B cell (primary cell): ENCODE measurements around the gene SUCLG1. TPM values are rescaled to one million over a fixed set of nuclear protein-coding genes. Genes with fewer than 3 reads are reported as not detected.
A peak's percentile ranks its signal among the peaks of the same experiment; 100 is the strongest.

Source experiments
- ATAC-seq: fragments of 200-7000 bp; cut with Tn5 transposase; one replicate; pipeline ENCODE4 v1.10.0; 2021; ENCODE audit warnings: low read depth, mild to moderate bottlenecking, moderate number of reproducible peaks, moderate library complexity
- CTCF ChIA-PET: fragments of 350-600 bp; sonication (Branson Sonifier 250); formaldehyde crosslinking; loops from one replicate; lab custom pipeline; 2021; ENCODE audit warnings: antibody characterized with exemption, inconsistent platforms; lab: Charles Lee
- POLR2A ChIA-PET: fragments of 350-600 bp; sonication (Branson Sonifier 250); formaldehyde crosslinking; loops from one replicate; lab custom pipeline; 2021; ENCODE audit warnings: antibody characterized with exemption; lab: Charles Lee
- DNase-seq: peaks from one replicate; pipeline ENCODE4 v3.0.0; 2013
- H2AFZ ChIP-seq: 2 replicates; pipeline ENCODE4 v1.6.1; 2012; ENCODE audit warnings: mild to moderate bottlenecking, low read depth, low read length; ENCODE audit not compliant: insufficient read depth, poor library complexity, severe bottlenecking
- H3K27ac ChIP-seq, 2 donors: 1 replicate in 1 of 2; 2 replicates in 1 of 2; pipeline ENCODE4 v1.5.1; 2012 to 2013; ENCODE audit warnings: low read length in 2 of 2, mild to moderate bottlenecking in 2 of 2, moderate library complexity in 1 of 2
- H3K27me3 ChIP-seq, 4 experiments: fragments of 200-600 bp in 1 of 4; sonication (generic) in 1 of 4; replicated peaks in 1 of 4; 1 replicate in 2 of 4; 2 replicates in 2 of 4; pipeline versions ENCODE4 v1.6.1 to v1.7.0; 2013 to 2016; ENCODE audit warnings: low read length in 3 of 4, mild to moderate bottlenecking in 2 of 4, mixed read lengths in 1 of 4, moderate library complexity in 1 of 4; ENCODE audit not compliant: insufficient read depth in 4 of 4, control insufficient read depth in 3 of 4; ENCODE audit errors: control extremely low read depth in 1 of 4
- H3K36me3 ChIP-seq, 2 experiments: replicated peaks in 1 of 2; 1 replicate in 1 of 2; 2 replicates in 1 of 2; pipeline versions ENCODE4 v1.6.1 to v1.7.1; 2013; ENCODE audit warnings: low read length in 1 of 2; ENCODE audit not compliant: insufficient read depth in 2 of 2, control insufficient read depth in 1 of 2; ENCODE audit errors: control extremely low read depth in 1 of 2, extremely low read depth in 1 of 2
- H3K4me1 ChIP-seq, 2 donors: fragments of 200-600 bp in 1 of 2; sonication (generic) in 1 of 2; 1 replicate in 1 of 2; 2 replicates in 1 of 2; pipeline versions ENCODE4 v1.5.1 to v1.6.1; 2013 to 2017; ENCODE audit warnings: low read length in 2 of 2; ENCODE audit not compliant: control insufficient read depth in 2 of 2, insufficient read depth in 2 of 2
- H3K4me2 ChIP-seq: replicated peaks from 2 replicates; pipeline ENCODE3; 2012; ENCODE audit warnings: mild to moderate bottlenecking, low read depth, low read length; ENCODE audit not compliant: poor library complexity, severe bottlenecking
- H3K4me3 ChIP-seq, 5 experiments: fragments of 200-600 bp in 1 of 5; sonication (generic) in 1 of 5; 1 replicate in 3 of 5; 2 replicates in 2 of 5; pipeline versions ENCODE4 v1.5.1 to v1.7.0; 2011 to 2016; ENCODE audit warnings: low read length in 4 of 5, mild to moderate bottlenecking in 4 of 5, low read depth in 2 of 5, control low read depth in 1 of 5, moderate library complexity in 1 of 5; ENCODE audit not compliant: insufficient read depth in 1 of 5; ENCODE audit errors: control extremely low read depth in 1 of 5, extremely low read depth in 1 of 5
- H3K79me2 ChIP-seq: fragments of 200-600 bp; sonication (generic); one replicate; pipeline ENCODE4 v1.6.0; 2016; ENCODE audit warnings: low read length; ENCODE audit not compliant: control insufficient read depth, insufficient read depth
- H3K9ac ChIP-seq: fragments of 200-600 bp; sonication (generic); 2 replicates; pipeline ENCODE4 v1.6.1; 2017; ENCODE audit warnings: mild to moderate bottlenecking, low read length, moderate library complexity
- H3K9me3 ChIP-seq, 3 donors: one replicate each; pipeline versions ENCODE4 v1.6.1 to v1.7.1; 2013; ENCODE audit warnings: low read length in 2 of 3; ENCODE audit not compliant: control insufficient read depth in 2 of 3, insufficient read depth in 1 of 3; ENCODE audit errors: control extremely low read depth in 1 of 3
- H4K20me1 ChIP-seq: 2 replicates; pipeline ENCODE4 v1.6.0; 2012; ENCODE audit warnings: mild to moderate bottlenecking, low read length; ENCODE audit not compliant: insufficient read depth, control insufficient read depth, poor library complexity, severe bottlenecking
- H3K27ac Mint-ChIP-seq: one replicate; pipeline ENCODE4 v1.8.0; 2021; ENCODE audit warnings: mixed read lengths
- H3K27me3 Mint-ChIP-seq: one replicate; pipeline ENCODE4 v1.8.0; 2021; ENCODE audit warnings: mixed read lengths
- H3K4me1 Mint-ChIP-seq: one replicate; pipeline ENCODE4 v1.8.0; 2021; ENCODE audit warnings: mixed read lengths
- H3K4me3 Mint-ChIP-seq: one replicate; pipeline ENCODE4 v1.8.0; 2021; ENCODE audit warnings: mixed read lengths
- H3K9me3 Mint-ChIP-seq: one replicate; pipeline ENCODE4 v1.8.0; 2022; ENCODE audit warnings: mixed read lengths; ENCODE audit not compliant: insufficient read depth
- EZH2 ChIP-seq: IDR thresholded peaks from 2 replicates; pipeline ENCODE4 v1.6.1; 2012; ENCODE audit warnings: borderline replicate concordance, low read depth, mild to moderate bottlenecking, moderate library complexity, low read length; ENCODE audit not compliant: insufficient read depth, poor library complexity, severe bottlenecking
- WGBS: methylation state at CpG from one replicate; pipeline ENCODE4 v1.1.5; 2013; ENCODE audit warnings: missing lambda C conversion rate; ENCODE audit not compliant: insufficient coverage; 5-methylcytosine and 5-hydroxymethylcytosine counted together
- intact Hi-C: fragments of 100-400 bp; cut with micrococcal nuclease; formaldehyde crosslinking; loops from one replicate; pipeline ENCODE4 v1.10.0; 2022
- polyA plus RNA-seq: library from polyadenylated mRNA; depleted of rRNA; stranded (reverse); fragments of >200 nt; gene quantifications from 2 replicates; pipeline ENCODE4 v1.2.3, GENCODE V29; 2012
- total RNA-seq, 2 donors: library from RNA; stranded (reverse); fragments of 120-200 nt in 1 of 2; gene quantifications; 1 replicate in 1 of 2; 2 replicates in 1 of 2; pipeline versions ENCODE4 v1.2.3 to v1.2.4, GENCODE V29; 2013 to 2022
- TF ChIP-seq, protein P1 (sequence below): fragments of 200-600 bp; IDR thresholded peaks from one replicate; pipeline ENCODE4 v1.8.0; 2022; ENCODE audit warnings: antibody characterized with exemption, mild to moderate bottlenecking

SUCLG1 gene
- total and polyA plus RNA-seq, 2 donors (not counting 1 experiment from before 2014, with no cell fraction given): 16.1 to 31.8 TPM

- Histone ChIP-seq H3K79me2 (peaks cover 43% of the 10 kb centered on the region), H3K4me1 (peaks cover 20 to 23% of the 10 kb centered on the region in 2 donors), H3K27me3 (no peaks in the 10 kb centered on the region), H3K9ac (no peak overlapping the region), H3K4me3 (no peak overlapping the region), H3K27ac (no peak overlapping the region), H3K9me3 (no peaks in the 10 kb centered on the region), H2AFZ (no peak overlapping the region), H4K20me1 (peaks cover 5% of the 10 kb centered on the region), H3K36me3 (no peaks in the 10 kb centered on the region), H3K4me2 (no peak overlapping the region)
- H3K27me3 Mint-ChIP-seq: no peaks in the 10 kb centered on the region
- peaks cover 34% of the 10 kb centered on the region for H3K4me1 Mint-ChIP-seq
- H3K9me3 Mint-ChIP-seq: no peaks in the 10 kb centered on the region
- intact Hi-C loops: no loop called here
- H3K27ac Mint-ChIP-seq: no peak overlapping the region
- ATAC-seq (no peak), DNase-seq (no peak)
- TF ChIP-seq, protein P1, sequence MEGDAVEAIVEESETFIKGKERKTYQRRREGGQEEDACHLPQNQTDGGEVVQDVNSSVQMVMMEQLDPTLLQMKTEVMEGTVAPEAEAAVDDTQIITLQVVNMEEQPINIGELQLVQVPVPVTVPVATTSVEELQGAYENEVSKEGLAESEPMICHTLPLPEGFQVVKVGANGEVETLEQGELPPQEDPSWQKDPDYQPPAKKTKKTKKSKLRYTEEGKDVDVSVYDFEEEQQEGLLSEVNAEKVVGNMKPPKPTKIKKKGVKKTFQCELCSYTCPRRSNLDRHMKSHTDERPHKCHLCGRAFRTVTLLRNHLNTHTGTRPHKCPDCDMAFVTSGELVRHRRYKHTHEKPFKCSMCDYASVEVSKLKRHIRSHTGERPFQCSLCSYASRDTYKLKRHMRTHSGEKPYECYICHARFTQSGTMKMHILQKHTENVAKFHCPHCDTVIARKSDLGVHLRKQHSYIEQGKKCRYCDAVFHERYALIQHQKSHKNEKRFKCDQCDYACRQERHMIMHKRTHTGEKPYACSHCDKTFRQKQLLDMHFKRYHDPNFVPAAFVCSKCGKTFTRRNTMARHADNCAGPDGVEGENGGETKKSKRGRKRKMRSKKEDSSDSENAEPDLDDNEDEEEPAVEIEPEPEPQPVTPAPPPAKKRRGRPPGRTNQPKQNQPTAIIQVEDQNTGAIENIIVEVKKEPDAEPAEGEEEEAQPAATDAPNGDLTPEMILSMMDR: no peak
- TF ChIP-seq EZH2: no peak
- WGBS: no CpG with 5 or more reads among the region's 2 CpGs
- ChIA-PET POLR2A (no interaction called here), CTCF (no interaction called here)
- no peak overlapping the region for H3K4me3 Mint-ChIP-seq
These were observed 1.6 kb upstream of the SUCLG1 start for GRCh38 chr2:84460670-84461069.

DNA sequence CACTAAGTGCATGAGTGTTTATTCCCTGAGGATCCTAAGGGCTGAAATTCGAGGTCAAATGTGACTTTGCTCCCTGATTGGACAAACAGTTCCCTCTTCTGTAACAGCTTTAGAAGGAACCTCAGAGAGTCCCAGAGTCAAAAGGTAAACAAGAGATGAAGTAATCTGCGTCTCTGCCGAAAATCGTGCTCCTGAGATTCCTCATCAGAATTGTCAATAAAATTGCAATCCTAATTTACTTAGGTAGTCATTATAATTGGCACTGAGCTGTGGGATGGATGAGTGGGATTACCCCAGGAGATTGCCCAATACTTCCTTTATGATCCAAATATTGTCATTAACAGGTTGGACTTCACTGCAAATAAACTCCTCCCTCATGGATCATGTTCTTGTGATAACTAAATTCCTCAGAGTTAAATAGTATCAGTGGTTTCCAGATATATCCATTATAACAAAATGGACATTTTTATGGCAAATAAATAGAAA is 907 bp upstream of the SUCLG1 start:
- no peaks in the 10 kb centered on the region for H3K9me3 Mint-ChIP-seq
- Histone ChIP-seq H4K20me1 (peaks cover 5% of the 10 kb centered on the region), H3K4me3 (peak overlapping the region; percentile 67 to 95 (median 91)), H3K36me3 (no peaks in the 10 kb centered on the region), H3K9ac (peak overlapping the region; percentile 93), H3K79me2 (peaks cover 43% of the 10 kb centered on the region), H3K4me2 (peak overlapping the region; percentile 84), H3K9me3 (no peaks in the 10 kb centered on the region), H3K27me3 (no peaks in the 10 kb centered on the region), H2AFZ (peak overlapping the region; percentile 98), H3K4me1 (peaks cover 20 to 23% of the 10 kb centered on the region in 2 donors), H3K27ac (peak overlapping the region in 1 of 2 donors; percentile 93)
- POLR2A ChIA-PET: interaction anchor here (1.0 kb wide), 1 partner anchor 8 kb away, joined by 4 read pairs; no protein-coding TSS in a partner anchor
- H3K4me1 Mint-ChIP-seq: peaks cover 34% of the 10 kb centered on the region
- TF ChIP-seq, protein P1: no peak
- no peak for TF ChIP-seq EZH2
- DNase-seq (no peak), ATAC-seq (no peak)
- WGBS: 33% methylated on average over 4 of the region's 4 CpGs
- H3K27ac Mint-ChIP-seq: no peak overlapping the region
- intact Hi-C loops: loop anchor here (1.0 to 2.0 kb wide), 5 partner anchors 57 to 467 kb away; partner anchors contain the start of genes DNAH6, TMSB10 and TRABD2A
- peak overlapping the region; percentile 93 for H3K4me3 Mint-ChIP-seq
- CTCF ChIA-PET: interaction anchor here (1.1 to 1.9 kb wide), 2 partner anchors 466 to 555 kb away, joined by 3 to 10 read pairs; no protein-coding TSS in a partner anchor
- no peaks in the 10 kb centered on the region for H3K27me3 Mint-ChIP-seq
